IMR-90 (cell line): Measurements from ENCODE around the gene MPC1. TPM values are rescaled to one million over a fixed set of nuclear protein-coding genes. Genes with fewer than 3 reads are reported as not detected.
A peak's percentile ranks its signal among the peaks of the same experiment; 100 is the strongest.

Experiments
- ATAC-seq: fragments of 200-7000 bp; cut with Tn5 transposase; 2 replicates; pipeline ENCODE4 v1.9.1; 2020; ENCODE audit warnings: low read depth, mild to moderate bottlenecking, moderate library complexity
- BruUV-seq: library from RNA; stranded (reverse); fragments of 400-500 nt; replicated peaks from 2 replicates; lab custom pipeline; 2021; lab: Mats Ljungman, UMichigan
- CTCF ChIA-PET: fragments of 300-600 bp; formaldehyde crosslinking; extraction: SDS; loops from one replicate; lab custom pipeline; 2021; ENCODE audit warnings: antibody characterized with exemption; lab: Yijun Ruan, JAX
- POLR2A ChIA-PET: fragments of 300-600 bp; sonication (Branson Sonifier 250); formaldehyde crosslinking; loops from one replicate; lab custom pipeline; 2022; ENCODE audit warnings: antibody characterized with exemption; ENCODE audit not compliant: unreplicated experiment; lab: Charles Lee
- DNase-seq: peaks from one replicate; pipeline ENCODE4 v3.0.0; 2013
- H2AFZ ChIP-seq: replicated peaks from 2 replicates; pipeline ENCODE3; 2013; ENCODE audit warnings: low read length, mild to moderate bottlenecking; ENCODE audit not compliant: poor library complexity
- H2AK5ac ChIP-seq: 2 replicates; pipeline ENCODE4 v1.6.1; 2013; ENCODE audit warnings: low read depth, low read length, inconsistent platforms
- H2AK9ac ChIP-seq: replicated peaks from 2 replicates; pipeline ENCODE3; 2013; ENCODE audit warnings: mild to moderate bottlenecking, low read depth, low read length, moderate library complexity; ENCODE audit not compliant: poor library complexity
- H2BK120ac ChIP-seq: 2 replicates; pipeline ENCODE4 v1.6.1; 2013; ENCODE audit warnings: low read depth, low read length, inconsistent platforms
- H2BK15ac ChIP-seq: 3 replicates; pipeline ENCODE4 v1.6.1; 2013; ENCODE audit warnings: low read depth, low read length, inconsistent platforms
- H2BK20ac ChIP-seq: 2 replicates; pipeline ENCODE4 v1.6.1; 2013; ENCODE audit warnings: low read depth, mild to moderate bottlenecking, inconsistent platforms, low read length, moderate library complexity
- H2BK5ac ChIP-seq: 2 replicates; pipeline ENCODE4 v1.6.1; 2013; ENCODE audit warnings: mild to moderate bottlenecking, low read depth, low read length, inconsistent platforms; ENCODE audit not compliant: poor library complexity, severe bottlenecking
- H3K14ac ChIP-seq: replicated peaks from 2 replicates; pipeline ENCODE4 v1.6.1; 2013; ENCODE audit warnings: low read depth, low read length, inconsistent platforms
- H3K18ac ChIP-seq: 2 replicates; pipeline ENCODE4 v1.6.1; 2013; ENCODE audit warnings: low read depth, low read length, control low read depth
- H3K23ac ChIP-seq: 2 replicates; pipeline ENCODE4 v1.6.1; 2013; ENCODE audit warnings: low read depth, low read length, inconsistent platforms
- H3K27ac ChIP-seq: 2 replicates; pipeline ENCODE4 v1.5.1; 2013; ENCODE audit warnings: mild to moderate bottlenecking, control low read depth, low read length; ENCODE audit not compliant: insufficient read depth
- H3K27me3 ChIP-seq: 2 replicates; pipeline ENCODE4 v1.6.1; 2013; ENCODE audit warnings: low read length; ENCODE audit not compliant: control insufficient read depth, insufficient read depth
- H3K36me3 ChIP-seq: 2 replicates; pipeline ENCODE4 v1.6.1; 2013; ENCODE audit warnings: low read length, mixed read lengths; ENCODE audit not compliant: control insufficient read depth, insufficient read depth
- H3K4ac ChIP-seq: 2 replicates; pipeline ENCODE4 v1.6.1; 2013; ENCODE audit warnings: low read depth, low read length, inconsistent platforms
- H3K4me1 ChIP-seq: 2 replicates; pipeline ENCODE4 v1.6.1; 2013; ENCODE audit warnings: low read length, mixed read lengths; ENCODE audit not compliant: control insufficient read depth, insufficient read depth
- H3K4me2 ChIP-seq: 2 replicates; pipeline ENCODE4 v1.6.1; 2013; ENCODE audit warnings: low read depth, mild to moderate bottlenecking, control low read depth, low read length, moderate library complexity
- H3K4me3 ChIP-seq: 2 replicates; pipeline ENCODE4 v1.5.1; 2013; ENCODE audit warnings: low read depth, mild to moderate bottlenecking, control low read depth, low read length, moderate library complexity; ENCODE audit not compliant: insufficient read depth
- H3K56ac ChIP-seq: 2 replicates; pipeline ENCODE4 v1.6.1; 2013; ENCODE audit warnings: low read length, inconsistent platforms; ENCODE audit not compliant: insufficient read depth; ENCODE audit errors: extremely low read depth
- H3K79me1 ChIP-seq, 2 experiments: 2 replicates each; pipeline ENCODE4 v1.6.1; 2013; ENCODE audit warnings: low read length in 2 of 2, inconsistent platforms in 1 of 2, low read depth in 1 of 2
- H3K9ac ChIP-seq: 2 replicates; pipeline ENCODE4 v1.6.1; 2013; ENCODE audit warnings: low read depth, low read length, control low read depth
- H3K9me1 ChIP-seq: 2 replicates; pipeline ENCODE4 v1.6.1; 2013; ENCODE audit warnings: low read length, inconsistent platforms; ENCODE audit not compliant: insufficient read depth
- H3K9me3 ChIP-seq: 2 replicates; pipeline ENCODE4 v1.6.1; 2013; ENCODE audit warnings: low read length; ENCODE audit not compliant: control insufficient read depth, insufficient read depth
- H4K20me1 ChIP-seq: 2 replicates; pipeline ENCODE4 v1.6.1; 2013; ENCODE audit warnings: low read length, inconsistent platforms; ENCODE audit not compliant: insufficient read depth
- H4K5ac ChIP-seq: 2 replicates; pipeline ENCODE4 v1.6.1; 2013; ENCODE audit warnings: mild to moderate bottlenecking, low read depth, low read length, control low read depth
- H4K8ac ChIP-seq, 2 experiments: 2 replicates each; pipeline ENCODE4 v1.6.1; 2013; ENCODE audit warnings: low read depth in 2 of 2, low read length in 2 of 2, control low read depth in 1 of 2, inconsistent platforms in 1 of 2
- H4K91ac ChIP-seq: 2 replicates; pipeline ENCODE4 v1.6.1; 2013; ENCODE audit warnings: low read depth, low read length, inconsistent platforms; ENCODE audit not compliant: insufficient read depth
- BHLHE40 ChIP-seq: fragments of 150-350 bp; IDR thresholded peaks from 2 replicates; pipeline ENCODE4 v1.6.1; 2016; ENCODE audit warnings: mild to moderate bottlenecking, low read depth, low read length
- CEBPB ChIP-seq: IDR thresholded peaks from 2 replicates; pipeline ENCODE4 v1.6.1; 2012; ENCODE audit warnings: low read depth, low read length, improper control_type of control experiment
- CHD1 ChIP-seq: IDR thresholded peaks from 2 replicates; pipeline ENCODE4 v1.6.1; 2012; ENCODE audit warnings: low read depth, low read length, improper control_type of control experiment
- CTCF ChIP-seq: conservative IDR thresholded peaks from 2 replicates; pipeline ENCODE4 v1.5.1; 2012; ENCODE audit warnings: mild to moderate bottlenecking, low read depth, low read length, improper control_type of control experiment
- ELK1 ChIP-seq: fragments of 150-350 bp; IDR thresholded peaks from 2 replicates; pipeline ENCODE4 v1.6.1; 2016; ENCODE audit warnings: low read depth, mild to moderate bottlenecking, low read length, moderate library complexity, borderline replicate concordance
- FOS ChIP-seq: fragments of 150-350 bp; IDR thresholded peaks from 2 replicates; pipeline ENCODE4 v1.6.1; 2016; ENCODE audit warnings: low read depth, low read length
- MAFK ChIP-seq: IDR thresholded peaks from 2 replicates; pipeline ENCODE4 v1.6.1; 2012; ENCODE audit warnings: low read depth, low read length, improper control_type of control experiment
- MAZ ChIP-seq: IDR thresholded peaks from 2 replicates; pipeline ENCODE4 v1.6.1; 2012; ENCODE audit warnings: low read depth, mild to moderate bottlenecking, low read length, improper control_type of control experiment, moderate library complexity, borderline replicate concordance
- MXI1 ChIP-seq: IDR thresholded peaks from 2 replicates; pipeline ENCODE4 v1.6.1; 2012; ENCODE audit warnings: low read depth, mild to moderate bottlenecking, low read length, moderate library complexity, borderline replicate concordance
- POLR2A ChIP-seq: IDR thresholded peaks from 2 replicates; pipeline ENCODE4 v1.6.1; 2012; ENCODE audit warnings: mild to moderate bottlenecking, low read depth, low read length
- RAD21 ChIP-seq: IDR thresholded peaks from 2 replicates; pipeline ENCODE4 v1.6.1; 2012; ENCODE audit warnings: low read length, improper control_type of control experiment
- RCOR1 ChIP-seq: IDR thresholded peaks from 2 replicates; pipeline ENCODE4 v1.6.1; 2012; ENCODE audit warnings: mild to moderate bottlenecking, low read length, improper control_type of control experiment; ENCODE audit not compliant: insufficient replicate concordance
- RFX5 ChIP-seq: IDR thresholded peaks from 2 replicates; pipeline ENCODE4 v1.8.0; 2012; ENCODE audit warnings: low read depth, mild to moderate bottlenecking, low read length, moderate library complexity
- SMC3 ChIP-seq: fragments of 150-350 bp; IDR thresholded peaks from 2 replicates; pipeline ENCODE4 v1.6.1; 2016; ENCODE audit warnings: low read depth, mild to moderate bottlenecking, antibody characterized with exemption, low read length, moderate library complexity
- USF2 ChIP-seq: fragments of 150-350 bp; IDR thresholded peaks from 2 replicates; pipeline ENCODE4 v1.6.1; 2017; ENCODE audit warnings: mild to moderate bottlenecking, antibody characterized with exemption, low read length, low read depth
- WGBS, 2 experiments: methylation state at CpG; one replicate each; pipeline versions ENCODE4 v1.1.5 to v1.1.7; 2013; ENCODE audit warnings: missing lambda C conversion rate in 2 of 2; ENCODE audit not compliant: insufficient read length in 1 of 2; ENCODE audit errors: extremely low coverage in 2 of 2; 5-methylcytosine and 5-hydroxymethylcytosine counted together
- dilution Hi-C: fragments of 300-500 bp; cut with HindIII; formaldehyde crosslinking; loops from one replicate; pipeline ENCODE4 v1.14.3; 2018; ENCODE audit warnings: low sequenced_read_pairs; ENCODE audit not compliant: unreplicated experiment
- in situ Hi-C: fragments of 300-500 bp; cut with MboI; formaldehyde crosslinking; loops from 3 replicates; pipeline ENCODE4 v1.14.3; 2019; ENCODE audit warnings: low sequenced_read_pairs, inconsistent platforms, mixed read lengths
- intact Hi-C: fragments of 100-400 bp; cut with micrococcal nuclease; formaldehyde crosslinking; loops from 2 replicates; pipeline ENCODE4 v1.10.0; 2022
- polyA plus RNA-seq, 3 experiments: library from polyadenylated mRNA; depleted of rRNA; stranded (reverse); fragments of >200 nt; gene quantifications; 2 replicates each; pipeline ENCODE4 v1.2.3, GENCODE V29; 2012; ENCODE audit warnings: low replicate concordance in 1 of 3
- total RNA-seq: library from RNA; depleted of rRNA; stranded (reverse); fragments of >200 nt; gene quantifications from 2 replicates; pipeline ENCODE4 v1.2.3, GENCODE V29; 2012

MPC1 gene
- total and polyA plus RNA-seq, 2 of the 4 experiments (the other 2 are of a cell fraction), result 10.9 to 12.0 TPM

- Histone ChIP-seq H3K4me3 (no peak overlapping the region), H2BK120ac (no peak overlapping the region), H3K4me2 (no peak overlapping the region), H3K56ac (no peak overlapping the region), H3K79me1 (0 out of 4 replicates have a peak, but pooled peaks cover 0 to 3% of the 10 kb centered on the region in 2 experiments), H3K14ac (no peak overlapping the region), H2AK9ac (peak overlapping the region; percentile 13), H3K9me1 (peaks cover 14% of the 10 kb centered on the region; the same call in 1 of the 2 replicates), H3K9ac (no peak overlapping the region), H4K8ac (no peak overlapping the region), H3K18ac (no peak overlapping the region), H3K27me3 (no peaks in the 10 kb centered on the region), H2BK20ac (no peak overlapping the region), H3K27ac (no peak overlapping the region), H2BK5ac (no peak overlapping the region), H2AFZ (no peak overlapping the region), H4K91ac (no peak overlapping the region), H3K36me3 (peaks cover 54% of the 10 kb centered on the region), H3K9me3 (no peaks in the 10 kb centered on the region), H3K4me1 (no peaks in the 10 kb centered on the region), H4K5ac (no peak overlapping the region), H2BK15ac (no peak overlapping the region), H3K4ac (no peak overlapping the region), H4K20me1 (no peaks in the 10 kb centered on the region), H3K23ac (no peak overlapping the region), H2AK5ac (no peak overlapping the region)
- in situ Hi-C loops, result no loop called here
- CTCF ChIA-PET, result interaction anchor here (1.0 kb wide), 1 partner anchor 25 kb away, joined by 3 read pairs; no protein-coding TSS in a partner anchor
- intact Hi-C loops, result no loop called here
- 92% methylated on average over 10 of the region's 20 CpGs; no CpG with 5 or more reads in 1 of the 2 experiments for WGBS, 2 experiments
- ATAC-seq, result no peak
- dilution Hi-C loops, result no loop called here
- POLR2A ChIA-PET, result no interaction called here
- DNase-seq, result no peak
- no TSS peak for BruUV-seq
- no peak for TF ChIP-seq CHD1
- no peak for TF ChIP-seq CEBPB
- no peak for TF ChIP-seq MAFK
- no peak for TF ChIP-seq FOS
- TF ChIP-seq MXI1, result no peak
- TF ChIP-seq MAZ, result no peak
- no peak for TF ChIP-seq SMC3
- no peak for TF ChIP-seq POLR2A
- no peak for TF ChIP-seq USF2
- no peak for TF ChIP-seq CTCF
- no peak for TF ChIP-seq RAD21
- no peak for TF ChIP-seq ELK1
- TF ChIP-seq RFX5, result no peak
- no peak for TF ChIP-seq RCOR1
- TF ChIP-seq BHLHE40, result no peak
Observed at GRCh38 chr6:166422201-166422940, 39.6 kb upstream of the MPC1 start.
